ENCODE results near the gene ZNF280A.
"Not testable (repeated sequence)": the region's sequence is repeated elsewhere in the genome, so short reads cannot be mapped to it uniquely, and the experiment has no call there.

The ZNF280A gene

DNA sequence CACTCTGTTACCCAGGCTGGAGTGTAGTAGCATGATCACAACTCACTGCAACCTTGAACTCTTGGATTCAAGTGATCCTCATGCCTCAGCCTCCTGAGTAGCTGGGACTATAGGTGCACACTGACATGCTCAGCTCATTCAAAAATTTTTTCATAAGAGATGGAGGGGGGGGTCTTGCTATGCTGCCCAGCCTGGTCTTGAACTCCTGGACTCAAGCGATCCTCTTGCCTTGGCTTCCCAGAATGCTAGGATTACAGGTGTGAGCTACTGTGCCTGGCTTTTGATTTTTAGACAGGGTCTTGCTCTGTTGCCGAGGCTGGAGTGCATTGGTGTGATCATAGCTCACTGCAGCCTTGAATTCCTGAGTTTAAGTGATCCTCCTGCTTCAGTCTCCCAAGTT, 25.0 kb upstream of the ZNF280A start:
- DNase-seq (ENCODE audit: low read depth): no peak

DNA sequence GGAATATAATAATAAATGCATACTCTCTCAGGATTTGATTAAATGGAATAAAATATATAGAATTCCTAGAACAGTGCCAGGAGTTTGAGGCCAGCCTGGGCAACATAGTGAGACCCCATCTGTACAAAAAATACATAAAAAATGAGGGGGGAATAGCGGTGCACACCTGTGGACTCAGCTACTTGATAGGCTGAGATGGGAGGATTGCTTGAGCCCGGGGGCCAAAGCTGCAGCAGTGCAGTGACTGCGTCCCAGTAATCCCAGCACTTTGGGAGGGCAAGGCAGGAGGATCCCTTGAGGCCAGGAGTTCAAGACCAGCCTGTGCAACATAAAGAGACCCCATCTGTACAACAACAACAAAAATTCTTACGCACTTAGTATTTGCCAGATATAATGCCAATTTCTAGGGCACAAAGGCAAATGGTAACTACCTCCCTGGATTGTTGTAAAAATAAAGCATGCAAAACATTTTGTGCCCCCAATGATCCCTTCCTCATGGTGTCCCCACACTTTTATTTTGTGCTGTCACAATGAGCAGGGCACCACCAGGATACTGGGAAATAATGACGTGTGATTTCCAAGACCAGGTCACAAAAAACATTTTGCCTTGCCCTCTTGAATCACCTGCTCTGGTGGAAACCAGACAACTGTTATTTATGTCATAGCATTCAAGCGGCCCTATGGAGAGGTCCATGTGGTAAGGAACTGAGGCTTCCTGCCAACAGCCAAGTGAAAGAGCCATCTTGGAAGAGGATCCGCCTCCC, 18.3 kb upstream of the ZNF280A start:
- no peak for DNase-seq (ENCODE audit: low read depth)

- no peak for DNase-seq (ENCODE audit: low read depth)
These were observed 16.8 kb upstream of the ZNF280A start for GRCh38 chr22:22536916-22537315.

DNA sequence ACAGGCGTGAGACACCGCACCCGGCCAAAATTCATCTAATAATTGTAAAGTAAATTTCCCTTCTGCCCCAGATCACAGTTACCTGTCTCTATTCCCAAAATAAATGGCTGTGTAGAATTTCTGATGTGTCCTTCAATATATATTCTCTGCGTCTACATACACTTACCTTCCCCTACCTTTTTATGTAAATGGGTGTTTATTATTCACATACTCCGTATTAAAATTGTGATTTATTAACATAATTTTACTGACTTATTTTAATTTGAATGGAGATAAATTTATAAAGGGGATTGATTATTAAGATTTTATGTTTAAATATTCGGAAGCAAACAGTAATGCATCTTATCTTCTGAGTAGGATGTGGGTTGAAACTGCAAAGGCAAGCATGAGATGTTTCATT, 16.4 kb upstream of the ZNF280A start:
- no peak for DNase-seq (ENCODE audit: low read depth)

- DNase-seq (ENCODE audit: low read depth): no peak
These were observed 15.6 kb upstream of the ZNF280A start for GRCh38 chr22:22535662-22536061.

- DNase-seq (ENCODE audit: low read depth): no peak
These were observed 14.7 kb upstream of the ZNF280A start for GRCh38 chr22:22534604-22535415.

GRCh38 chr22:22533863-22534262, 13.8 kb upstream of the ZNF280A start:
- no peak for DNase-seq (ENCODE audit: low read depth)

DNA sequence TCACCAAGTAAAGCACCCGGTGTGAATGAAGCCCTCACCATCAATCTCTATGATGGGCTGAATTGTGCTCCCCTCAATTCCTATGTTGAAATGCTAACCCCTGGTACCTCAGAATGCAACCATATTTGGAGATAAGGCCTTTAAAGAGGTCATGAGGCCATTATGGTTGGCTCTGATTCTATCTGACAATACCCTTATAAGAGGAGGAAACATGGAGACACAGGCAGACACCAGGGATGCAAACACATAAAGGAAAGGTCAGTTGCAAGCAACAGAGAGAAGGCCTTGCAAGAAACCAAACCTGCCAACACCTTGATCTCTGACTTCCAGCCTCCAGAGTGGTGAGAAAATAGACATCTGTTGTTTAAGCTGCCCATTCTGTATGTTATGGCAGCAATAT, 13.3 kb upstream of the ZNF280A start:
- DNase-seq (ENCODE audit: low read depth): no peak

- not testable (repeated sequence) for DNase-seq (ENCODE audit: low read depth)
These were observed 12.5 kb upstream of the ZNF280A start for GRCh38 chr22:22532547-22533071.

GRCh38 chr22:22531770-22532546, 11.9 kb upstream of the ZNF280A start:
- no peak for DNase-seq (ENCODE audit: low read depth)

GRCh38 chr22:22528780-22529179, 8.7 kb upstream of the ZNF280A start:
- no peak for DNase-seq (ENCODE audit: low read depth)

- no peak for DNase-seq (ENCODE audit: low read depth)
These were observed 7.2 kb upstream of the ZNF280A start for GRCh38 chr22:22527312-22527711.

DNA sequence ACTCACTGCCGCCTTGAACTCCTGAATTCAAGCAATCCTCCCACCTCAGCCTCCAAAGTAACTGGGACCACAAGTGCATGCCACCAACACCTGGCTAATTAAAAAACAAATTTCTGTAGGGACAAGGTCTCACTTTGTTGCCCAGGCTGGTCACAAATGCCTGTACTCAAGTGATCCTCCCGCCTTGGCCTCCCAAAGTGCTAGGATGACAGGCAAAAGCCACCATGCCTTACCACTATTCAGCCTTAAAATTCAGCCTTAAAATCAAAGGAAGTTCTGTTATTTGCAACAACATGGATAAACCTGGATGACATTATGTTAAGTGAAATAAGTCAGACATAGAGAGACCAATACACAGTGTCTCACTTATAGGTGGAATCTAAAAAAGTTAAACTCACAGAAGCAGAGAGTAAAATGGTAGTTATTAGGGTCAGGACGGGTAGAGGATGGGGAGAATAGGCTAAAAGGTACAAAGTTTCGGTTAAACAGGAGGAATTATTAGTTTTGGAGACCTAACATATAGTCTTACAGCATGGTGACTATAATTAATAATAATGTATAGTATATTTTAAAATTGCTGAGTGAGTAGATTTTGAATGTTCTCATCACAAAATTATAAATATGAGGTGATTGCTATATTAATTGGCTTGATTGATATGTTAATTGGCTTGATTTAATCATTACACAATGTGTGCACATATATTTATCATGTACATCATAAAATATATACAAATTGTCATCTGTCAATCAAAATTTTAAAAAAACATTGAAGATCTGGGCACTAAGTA, 6.2 kb upstream of the ZNF280A start:
- DNase-seq (ENCODE audit: low read depth): no peak

DNA sequence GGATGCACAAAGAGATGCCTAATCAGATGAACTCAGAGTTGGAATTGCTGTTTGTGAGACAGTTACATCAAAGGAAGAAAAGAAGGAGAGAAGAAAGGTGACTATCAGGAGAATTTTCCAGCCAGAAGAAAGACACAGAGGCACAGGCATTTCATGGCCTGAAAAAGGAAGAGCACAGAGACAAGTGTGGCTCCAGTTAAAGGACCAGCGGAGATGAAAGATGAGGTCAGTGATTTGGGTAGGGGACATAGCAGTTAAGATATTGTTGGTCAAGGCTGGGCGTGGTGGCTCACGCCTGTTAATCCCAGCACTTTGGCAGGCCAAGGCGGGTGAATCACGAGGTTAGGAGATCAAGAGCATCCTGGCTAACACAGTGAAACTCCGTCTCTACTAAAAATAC, 3.4 kb upstream of the ZNF280A start:
- no peak for DNase-seq (ENCODE audit: low read depth)

DNA sequence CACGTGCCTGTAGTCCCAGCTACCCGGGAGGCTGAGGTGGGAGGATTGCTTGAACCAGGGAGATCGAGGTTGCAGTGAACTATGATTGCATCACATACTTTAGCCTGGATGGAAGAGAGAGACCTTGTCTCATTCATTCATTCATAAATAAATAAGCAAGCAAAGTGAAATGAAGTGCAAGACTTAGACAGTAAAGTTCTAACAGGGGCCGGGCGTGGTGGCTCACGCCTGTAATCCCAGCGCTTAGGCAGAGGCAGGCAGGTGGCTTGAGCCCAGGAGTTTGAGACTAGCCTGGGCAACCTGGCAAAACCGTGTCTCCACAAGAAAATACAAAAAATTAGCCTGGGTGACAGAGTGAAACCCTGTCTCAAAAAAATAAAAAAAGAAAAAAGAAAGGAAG, 1.6 kb upstream of the ZNF280A start:
- no peak for DNase-seq (ENCODE audit: low read depth)

DNA sequence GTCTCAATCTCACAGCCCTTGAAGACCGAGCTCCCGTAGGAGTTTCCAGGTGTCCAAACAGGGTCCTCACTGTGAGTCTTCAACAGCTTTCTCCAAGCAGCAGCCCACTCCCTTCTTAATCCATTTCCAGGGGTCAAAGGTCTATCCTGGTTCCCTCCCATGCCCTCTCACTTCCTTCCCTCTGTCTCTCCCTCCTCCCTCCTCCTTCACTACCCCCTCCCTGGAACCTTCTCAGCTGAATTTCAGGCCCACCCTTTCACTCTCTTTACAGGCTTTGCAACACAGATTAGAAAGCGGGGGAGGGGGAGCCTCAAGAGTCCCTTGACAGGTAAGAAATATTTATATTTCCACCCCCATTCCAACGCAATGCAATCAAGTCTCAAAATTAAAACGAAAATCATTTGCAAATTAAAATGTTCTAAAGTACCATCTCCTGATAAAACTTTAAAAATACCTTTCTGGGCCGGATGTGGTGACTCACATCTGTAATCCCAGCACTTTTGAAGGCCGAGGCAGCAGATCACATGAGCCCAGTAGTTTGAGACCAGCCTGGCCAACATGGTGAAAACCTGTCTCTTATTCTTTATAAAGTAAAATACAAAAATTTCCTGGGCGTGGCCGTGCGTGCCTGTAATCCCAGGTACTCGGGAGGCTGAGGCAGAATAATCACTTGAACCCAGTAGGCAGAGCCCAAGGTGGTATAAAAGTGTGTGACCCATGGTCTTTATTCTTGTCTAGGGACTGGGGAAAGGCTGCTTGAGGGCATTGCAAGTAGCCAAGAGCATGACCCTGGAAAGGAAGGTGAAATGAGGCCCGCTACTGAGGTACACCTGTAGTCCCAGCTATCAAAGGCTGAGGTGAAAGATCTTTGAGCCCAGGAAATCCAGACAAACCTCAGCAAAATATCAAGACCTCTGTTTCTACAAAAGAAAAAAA, 865 bp upstream of the ZNF280A start:
- no peak for DNase-seq (ENCODE audit: low read depth)

DNA sequence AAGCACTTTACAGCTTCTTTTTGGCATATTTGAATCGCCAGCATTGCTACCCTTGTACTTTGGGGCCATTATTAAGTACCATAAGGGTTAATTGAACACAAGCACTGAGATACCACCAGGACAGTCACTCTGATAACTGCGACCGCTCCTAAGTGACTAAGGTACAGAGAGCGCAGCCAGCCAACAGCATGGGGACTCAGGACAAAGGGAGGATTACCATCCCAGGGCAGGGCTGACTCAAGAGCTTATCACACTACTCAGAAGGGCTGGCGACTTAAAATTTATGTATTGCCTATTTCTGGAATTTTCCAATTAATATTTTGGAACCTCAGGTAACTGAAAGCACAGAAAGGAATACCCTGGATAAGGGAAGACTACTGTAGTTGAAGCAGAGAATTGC, 479 bp downstream of the ZNF280A start:
- DNase-seq (ENCODE audit: low read depth): no peak

GRCh38 chr22:22516992-22517391, 3.1 kb downstream of the ZNF280A start:
- no peak for DNase-seq (ENCODE audit: low read depth)

- DNase-seq (ENCODE audit: low read depth): no peak
These were observed 4.2 kb downstream of the ZNF280A start for GRCh38 chr22:22515890-22516289.

DNA sequence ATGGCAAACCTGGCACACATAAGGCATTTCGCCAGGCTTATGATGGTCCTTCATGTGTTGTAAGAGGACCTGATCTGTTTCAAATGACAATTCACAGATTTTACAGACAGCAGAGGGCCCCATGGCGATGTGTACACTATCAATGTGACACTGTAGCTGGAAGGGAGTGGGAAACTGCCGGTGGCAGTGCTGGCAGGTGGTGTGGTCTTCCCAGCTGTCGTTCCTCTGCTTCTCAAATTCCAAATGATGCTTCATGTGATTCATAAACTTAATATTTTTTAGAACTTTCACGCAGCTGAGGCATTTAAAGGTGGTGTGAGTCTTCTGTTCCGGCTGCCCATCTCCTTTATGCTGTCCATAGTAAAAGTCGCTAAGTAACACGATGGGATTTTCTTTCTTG, 5.6 kb downstream of the ZNF280A start:
- not testable (repeated sequence) for DNase-seq (ENCODE audit: low read depth)

- no peak for DNase-seq (ENCODE audit: low read depth)
These were observed 6.5 kb downstream of the ZNF280A start for GRCh38 chr22:22513619-22514018.
